ENCODE data around the gene VPS50. TPM values are rescaled to one million over a fixed set of nuclear protein-coding genes. Genes with fewer than 3 reads are reported as not detected.

The VPS50 gene
- total RNA-seq, 2 experiments from 2014 or later = 12.8 to 14.7 TPM

DNA sequence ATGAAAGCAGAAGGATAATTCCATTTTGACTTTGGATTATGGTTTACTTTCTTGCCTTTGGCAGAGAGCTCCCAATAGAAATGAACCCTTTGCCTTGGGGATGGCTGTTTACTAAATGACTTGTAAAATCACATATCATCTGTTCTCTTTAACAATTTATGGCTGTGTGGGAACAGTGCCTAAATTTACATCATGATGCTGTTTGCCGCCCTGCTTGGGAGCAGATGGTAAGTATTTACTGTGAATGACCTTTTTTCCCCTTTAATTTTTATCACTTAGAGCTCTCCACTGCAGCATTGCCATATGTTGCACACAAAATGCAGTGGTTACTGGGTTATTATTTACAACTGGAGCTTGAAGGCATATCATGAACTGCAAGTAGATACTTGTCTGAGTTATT is 19.3 kb upstream of the VPS50 start:
- Mint-ChIP-seq H3K27ac (no peak overlapping the region), H3K4me3 (no peak overlapping the region), H3K4me1 (no peaks in the 10 kb centered on the region), H3K36me3 (ENCODE audit: low read depth) (no peaks in the 10 kb centered on the region), H3K9me3 (ENCODE audit: low read depth) (no peaks in the 10 kb centered on the region), H3K27me3 (peaks cover 28% of the 10 kb centered on the region)
- intact Hi-C loops (cut with DNase I, micrococcal nuclease) = no loop called here
- ATAC-seq (no peak), DNase-seq (no peak)
- POLR2A ChIA-PET = no interaction called here
- CTCF ChIA-PET = interaction anchor here (0.8 kb wide), 1 partner anchor 8 kb away, joined by 4 read pairs; no protein-coding TSS in a partner anchor

DNA sequence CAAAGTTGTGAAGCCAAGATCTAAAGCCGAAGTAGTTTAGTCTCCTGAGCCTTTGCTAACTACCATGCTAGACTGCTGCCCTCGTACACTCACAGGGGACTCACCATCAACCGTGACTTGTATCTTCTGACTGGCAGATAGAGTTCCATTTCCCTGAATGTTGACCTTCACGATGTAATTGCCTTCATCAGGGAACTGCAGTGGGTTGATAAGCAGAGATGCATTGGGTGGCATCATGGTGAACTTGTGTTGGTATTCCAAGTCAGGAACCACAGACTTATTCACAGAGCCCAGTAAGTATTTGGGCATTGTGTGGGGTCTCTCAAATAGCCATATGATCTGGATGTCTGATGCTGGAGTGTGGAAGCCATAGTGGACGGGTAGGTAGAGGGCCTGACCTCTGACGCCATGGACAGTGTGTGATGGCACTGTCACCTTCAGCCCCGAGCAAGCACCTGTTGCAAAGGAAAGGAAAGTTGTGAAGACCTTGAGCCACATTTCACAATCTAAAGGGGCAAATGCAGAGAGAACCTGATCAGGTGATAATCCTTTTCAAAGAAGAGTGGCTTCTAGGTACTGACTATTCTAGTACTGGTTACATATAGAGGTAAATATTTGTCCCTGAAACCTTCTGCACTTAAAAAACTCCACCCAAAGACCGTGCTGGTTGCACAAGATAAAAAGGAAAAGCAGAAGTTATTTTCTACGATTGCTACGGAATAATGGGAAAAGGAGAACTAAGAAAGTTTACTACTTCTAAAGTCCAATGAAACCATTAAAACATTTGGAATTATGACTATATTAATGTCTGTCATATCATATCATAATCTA is 13.0 kb upstream of the VPS50 start:
- Mint-ChIP-seq H3K4me1 (no peaks in the 10 kb centered on the region), H3K4me3 (no peak overlapping the region), H3K36me3 (ENCODE audit: low read depth) (no peaks in the 10 kb centered on the region), H3K27ac (no peak overlapping the region), H3K27me3 (peaks cover 19% of the 10 kb centered on the region), H3K9me3 (ENCODE audit: low read depth) (no peaks in the 10 kb centered on the region)
- DNase-seq (no peak), ATAC-seq (no peak)
- intact Hi-C loops (cut with DNase I, micrococcal nuclease) = no loop called here
- POLR2A ChIA-PET = no interaction called here
- CTCF ChIA-PET = no interaction called here

DNA sequence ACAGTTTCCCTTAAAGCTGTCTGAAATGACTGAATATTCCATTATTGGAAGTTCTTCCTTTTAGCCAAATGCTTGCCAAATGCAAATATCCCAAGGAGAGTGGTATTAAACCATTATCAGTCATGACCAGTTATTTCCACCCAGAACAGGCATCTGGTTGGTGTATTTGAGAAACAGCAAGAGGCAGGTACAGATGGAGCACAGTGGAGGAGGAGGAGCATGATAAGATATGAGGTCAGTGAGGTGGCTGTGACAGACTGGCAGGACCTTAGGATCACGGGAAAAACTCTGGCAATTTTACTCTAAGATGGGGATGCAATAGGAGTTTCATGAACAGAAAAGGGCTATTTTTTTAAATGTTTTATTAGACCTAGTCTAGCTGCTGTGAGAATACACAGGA is 12.3 kb upstream of the VPS50 start:
- no peak overlapping the region for H3K27ac Mint-ChIP-seq
- ChIA-PET CTCF (interaction anchor here (0.7 kb wide), 1 partner anchor 25 kb away, joined by 3 read pairs; no protein-coding TSS in a partner anchor), POLR2A (no interaction called here)
- no peaks in the 10 kb centered on the region for H3K9me3 Mint-ChIP-seq (ENCODE audit: low read depth)
- H3K4me1 Mint-ChIP-seq = no peaks in the 10 kb centered on the region
- H3K27me3 Mint-ChIP-seq = peaks cover 16% of the 10 kb centered on the region
- ATAC-seq = no peak
- intact Hi-C loops (cut with DNase I, micrococcal nuclease) = loop anchor here in 1 of 2 experiments (10.0 kb wide), 1 partner anchor 385 kb away; the partner anchor contains the start of gene CDK6
- no peaks in the 10 kb centered on the region for H3K36me3 Mint-ChIP-seq (ENCODE audit: low read depth)
- no peak overlapping the region for H3K4me3 Mint-ChIP-seq
- DNase-seq = no peak

DNA sequence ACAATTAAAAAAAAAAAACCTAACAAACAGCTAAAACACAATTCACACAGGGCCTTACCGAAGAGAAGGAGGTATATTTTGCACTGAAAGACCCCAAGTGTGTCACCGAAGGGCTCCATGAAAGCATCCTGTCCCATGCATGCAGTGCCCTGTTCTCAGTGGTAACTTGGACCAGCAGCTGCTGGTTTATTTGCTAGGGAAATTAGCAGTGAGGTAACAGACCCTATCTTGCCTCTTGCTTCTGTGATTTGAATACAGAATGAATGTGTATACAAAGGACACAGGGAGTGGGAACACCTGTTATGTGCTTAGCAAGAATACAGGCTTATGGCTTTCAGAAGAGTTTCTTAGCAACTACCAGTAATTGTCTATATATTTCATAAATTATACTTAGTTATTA is 5.9 kb upstream of the VPS50 start, which contains the start of gene HEPACAM2:
HEPACAM2 (minus strand) TSS at position 160 of the 400 bp plus-strand sequence.
- intact Hi-C loops (cut with DNase I, micrococcal nuclease) = loop anchor here in 1 of 2 experiments (10.0 kb wide), 1 partner anchor 392 kb away; the partner anchor contains the start of gene CDK6
- H3K9me3 Mint-ChIP-seq (ENCODE audit: low read depth) = no peaks in the 10 kb centered on the region
- H3K27me3 Mint-ChIP-seq = peaks cover 2% of the 10 kb centered on the region
- no peaks in the 10 kb centered on the region for H3K36me3 Mint-ChIP-seq (ENCODE audit: low read depth)
- H3K4me3 Mint-ChIP-seq = no peak within 1 kb of the TSS
- POLR2A ChIA-PET = no interaction called here
- DNase-seq (no peak), ATAC-seq (no peak)
- CTCF ChIA-PET = interaction anchor here (0.7 to 1.1 kb wide), 5 partner anchors 11 to 137 kb away, joined by 3 to 4 read pairs (median 3); no protein-coding TSS in a partner anchor
- peaks cover 5% of the 10 kb centered on the region for H3K4me1 Mint-ChIP-seq
- no peak within 1 kb of the TSS for H3K27ac Mint-ChIP-seq

DNA sequence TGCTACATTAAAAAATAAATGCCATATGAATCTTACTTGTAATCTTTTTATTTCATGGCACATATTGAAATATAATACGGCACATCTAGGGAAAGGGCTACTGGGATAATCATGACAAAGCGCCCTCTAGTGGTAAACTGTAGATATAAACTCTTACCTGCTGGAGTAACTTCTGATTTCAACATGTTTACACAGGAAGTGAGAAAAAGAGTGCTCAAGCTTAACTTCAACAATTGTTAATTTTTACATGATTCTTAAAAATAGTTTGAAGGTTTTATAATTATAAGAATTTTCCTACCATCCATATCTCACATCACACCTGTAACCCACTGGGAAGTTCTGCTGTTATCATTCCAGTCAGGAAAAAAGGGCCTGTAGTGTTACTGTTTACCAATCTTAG is 3.9 kb upstream of the VPS50 start:
- Mint-ChIP-seq H3K36me3 (ENCODE audit: low read depth) (no peaks in the 10 kb centered on the region), H3K4me3 (no peak overlapping the region), H3K4me1 (peaks cover 8% of the 10 kb centered on the region), H3K27me3 (peaks cover 2% of the 10 kb centered on the region), H3K9me3 (ENCODE audit: low read depth) (no peaks in the 10 kb centered on the region), H3K27ac (peak overlapping the region; percentile 31)
- no peak for ATAC-seq
- CTCF ChIA-PET = interaction anchor here (0.8 to 3.2 kb wide), 12 partner anchors 12 to 129 kb away, joined by 3 to 20 read pairs (median 5); no protein-coding TSS in a partner anchor
- intact Hi-C loops (cut with DNase I, micrococcal nuclease) = loop anchor here (1.0 to 10.0 kb wide), 6 partner anchors 50 to 607 kb away; partner anchors contain the start of gene CDK6 (in 1 of the 2)
- POLR2A ChIA-PET = no interaction called here
- DNase-seq = no peak

DNA sequence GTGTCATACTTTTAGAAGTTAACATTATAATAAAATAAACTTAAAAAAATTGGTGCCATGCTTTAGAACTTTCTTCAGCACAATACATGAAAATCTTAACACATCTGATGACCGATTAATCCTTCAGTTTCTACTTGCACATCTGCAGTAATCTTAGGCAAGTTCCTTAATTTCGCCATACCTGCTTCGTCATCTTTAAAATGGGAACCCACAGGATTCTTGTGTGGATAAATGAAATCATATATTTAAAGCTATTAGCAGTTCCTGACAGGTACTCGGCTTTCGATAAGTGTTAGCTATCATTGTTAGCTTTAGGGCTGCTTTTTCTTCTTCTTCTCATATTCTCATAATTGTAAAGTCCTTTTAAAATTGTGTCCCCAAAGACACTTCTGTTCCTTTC is 907 bp upstream of the VPS50 start:
- Mint-ChIP-seq H3K4me3 (peak overlapping the region; percentile 85), H3K36me3 (ENCODE audit: low read depth) (no peaks in the 10 kb centered on the region), H3K27me3 (no peaks in the 10 kb centered on the region), H3K27ac (peak overlapping the region; percentile 88), H3K4me1 (peaks cover 10% of the 10 kb centered on the region), H3K9me3 (ENCODE audit: low read depth) (no peaks in the 10 kb centered on the region)
- CTCF ChIA-PET = interaction anchor here (1.0 to 3.2 kb wide), 6 partner anchors 11 to 139 kb away, joined by 3 to 14 read pairs (median 4); no protein-coding TSS in a partner anchor
- DNase-seq (no peak), ATAC-seq (no peak)
- intact Hi-C loops (cut with DNase I, micrococcal nuclease) = loop anchor here (5.0 kb wide), 5 partner anchors 394 to 1289 kb away; partner anchors contain the start of genes AKAP9 (in 1 of the 2), ANKIB1 (in 1 of the 2), CDK6 (in 1 of the 2) and FAM133B (in 1 of the 2)
- POLR2A ChIA-PET = no interaction called here

DNA sequence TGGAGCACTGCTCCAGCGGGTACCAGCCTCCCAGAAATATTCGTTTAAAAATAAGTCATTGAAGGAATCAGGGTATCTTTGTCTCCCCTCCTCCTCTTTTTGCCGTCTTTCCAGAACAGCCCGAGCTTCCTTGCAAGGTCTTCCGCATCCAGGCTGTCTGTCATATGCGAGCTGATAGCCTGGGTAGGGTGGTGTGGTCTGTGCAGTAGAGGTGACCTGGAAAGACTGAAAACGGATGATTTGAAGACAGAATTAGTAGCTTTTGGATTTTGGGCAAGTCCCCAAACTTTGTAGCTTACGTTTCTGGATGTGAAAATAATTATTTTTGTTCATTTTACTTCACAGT is 480 bp downstream of the VPS50 start:
- intact Hi-C loops (cut with DNase I, micrococcal nuclease) = loop anchor here (1.0 to 5.0 kb wide), 10 partner anchors 114 to 1426 kb away; partner anchors contain the start of genes BET1 (in 2 of the 2), FAM133B (in 2 of the 2), PEX1 (in 2 of the 2) and RBM48 (in 2 of the 2)
- peak overlapping the region; percentile 88 for H3K27ac Mint-ChIP-seq
- no peak for DNase-seq
- H3K4me1 Mint-ChIP-seq = peaks cover 10% of the 10 kb centered on the region
- no peaks in the 10 kb centered on the region for H3K27me3 Mint-ChIP-seq
- H3K4me3 Mint-ChIP-seq = peak overlapping the region; percentile 85
- no peak for ATAC-seq
- no peaks in the 10 kb centered on the region for H3K36me3 Mint-ChIP-seq (ENCODE audit: low read depth)
- CTCF ChIA-PET = interaction anchor here (1.0 to 3.2 kb wide), 7 partner anchors 9 to 140 kb away, joined by 3 to 14 read pairs (median 4); partner anchors contain the start of gene SAMD9
- no peaks in the 10 kb centered on the region for H3K9me3 Mint-ChIP-seq (ENCODE audit: low read depth)
- POLR2A ChIA-PET = interaction anchor here (0.6 kb wide), 1 partner anchor 72 kb away, joined by 4 read pairs; no protein-coding TSS in a partner anchor

DNA sequence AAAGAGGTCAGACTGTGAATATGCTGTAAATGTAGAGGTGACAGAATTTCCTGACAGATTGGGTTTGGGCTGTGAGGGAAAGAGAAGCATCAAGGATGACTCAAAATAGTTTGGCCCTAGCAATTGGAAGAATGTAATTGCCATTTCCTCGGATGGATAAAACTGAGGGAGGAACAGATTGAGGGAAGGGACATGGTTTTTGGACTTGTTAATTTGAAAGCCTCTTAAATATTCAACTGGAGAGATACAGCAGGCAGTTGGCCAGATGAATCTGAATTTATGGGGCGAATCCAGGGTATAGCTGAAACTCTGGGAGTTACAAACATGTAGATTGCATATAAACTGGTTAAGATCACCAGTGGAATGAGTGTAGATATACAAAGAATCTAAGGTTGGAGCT is 3.4 kb downstream of the VPS50 start:
- ChIA-PET POLR2A (no interaction called here), CTCF (interaction anchor here (0.9 kb wide), 1 partner anchor 12 kb away, joined by 3 read pairs; no protein-coding TSS in a partner anchor)
- no peak overlapping the region for H3K4me3 Mint-ChIP-seq
- DNase-seq (no peak), ATAC-seq (no peak)
- no peak overlapping the region for H3K27ac Mint-ChIP-seq
- H3K27me3 Mint-ChIP-seq = no peaks in the 10 kb centered on the region
- intact Hi-C loops (cut with DNase I, micrococcal nuclease) = no loop called here
- H3K4me1 Mint-ChIP-seq = peaks cover 7% of the 10 kb centered on the region
- H3K36me3 Mint-ChIP-seq (ENCODE audit: low read depth) = no peaks in the 10 kb centered on the region
- no peaks in the 10 kb centered on the region for H3K9me3 Mint-ChIP-seq (ENCODE audit: low read depth)

DNA sequence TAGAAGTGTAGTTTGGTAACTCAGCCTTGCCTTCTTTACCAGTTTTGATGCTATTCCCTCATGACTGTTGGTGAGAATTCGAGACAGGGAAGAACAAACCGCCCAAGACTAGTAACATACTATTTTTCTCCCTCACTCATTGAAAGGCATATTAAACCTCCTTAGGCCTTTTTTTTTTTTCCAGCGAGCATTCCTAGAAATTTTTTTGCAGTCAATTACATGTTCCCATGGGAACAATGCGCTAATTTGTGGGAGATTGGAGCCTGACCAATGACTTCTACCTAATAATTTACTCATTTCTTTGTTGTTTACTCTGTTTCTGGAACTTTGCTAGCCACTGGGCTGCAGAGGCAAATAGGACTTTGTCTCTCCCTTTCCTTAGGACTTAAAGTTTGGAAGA is 6.0 kb downstream of the VPS50 start:
- ATAC-seq (no peak), DNase-seq (no peak)
- CTCF ChIA-PET = no interaction called here
- Mint-ChIP-seq H3K9me3 (ENCODE audit: low read depth) (no peaks in the 10 kb centered on the region), H3K27me3 (no peaks in the 10 kb centered on the region), H3K27ac (no peak overlapping the region), H3K4me3 (no peak overlapping the region), H3K4me1 (peaks cover 3% of the 10 kb centered on the region), H3K36me3 (ENCODE audit: low read depth) (no peaks in the 10 kb centered on the region)
- POLR2A ChIA-PET = no interaction called here
- intact Hi-C loops (cut with DNase I, micrococcal nuclease) = no loop called here

DNA sequence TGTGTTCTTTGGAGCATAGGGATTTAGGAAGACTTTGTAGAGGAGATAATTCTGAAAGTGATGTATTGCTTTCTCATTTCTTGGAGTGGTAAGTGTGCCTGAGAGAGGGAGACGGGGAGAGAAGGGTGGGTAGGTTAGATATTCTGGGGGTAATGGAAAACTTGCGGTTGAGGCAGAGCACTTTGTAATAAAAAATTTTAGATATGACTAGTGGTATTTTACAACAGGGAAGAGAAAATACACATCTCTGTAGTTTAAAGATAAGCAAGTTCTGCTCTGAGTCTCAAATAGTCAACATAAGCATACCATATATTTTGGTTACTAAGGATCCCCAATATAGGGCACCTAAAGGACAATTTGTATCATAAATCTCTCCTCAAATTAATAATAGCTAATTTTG is 6.6 kb downstream of the VPS50 start:
- Mint-ChIP-seq H3K27me3 (no peaks in the 10 kb centered on the region), H3K27ac (no peak overlapping the region), H3K36me3 (ENCODE audit: low read depth) (no peaks in the 10 kb centered on the region), H3K4me3 (no peak overlapping the region), H3K4me1 (peaks cover under 1% of the 10 kb centered on the region), H3K9me3 (ENCODE audit: low read depth) (no peaks in the 10 kb centered on the region)
- intact Hi-C loops (cut with DNase I, micrococcal nuclease) = no loop called here
- CTCF ChIA-PET = interaction anchor here (1.0 to 4.3 kb wide), 2 partner anchors 10 to 311 kb away, joined by 3 to 20 read pairs; no protein-coding TSS in a partner anchor
- ATAC-seq (no peak), DNase-seq (no peak)
- POLR2A ChIA-PET = no interaction called here

DNA sequence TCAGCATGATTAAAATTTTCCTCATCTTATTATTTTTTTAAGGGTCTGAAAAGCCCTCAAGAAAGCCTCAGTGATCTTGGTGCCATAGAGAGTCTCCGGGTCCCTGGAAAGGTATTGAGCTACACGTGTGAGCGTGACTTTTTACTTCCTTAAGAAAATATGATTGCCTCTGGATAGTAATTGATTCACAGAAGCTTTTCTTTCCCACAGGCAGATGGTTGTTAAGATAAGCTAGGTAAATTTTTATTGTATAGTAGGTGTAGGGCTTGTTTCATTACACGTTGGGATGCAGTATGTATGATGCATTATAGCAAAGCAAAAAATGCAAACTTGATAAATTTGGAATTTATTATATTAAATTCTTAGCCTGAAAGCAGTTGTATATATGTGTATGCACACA is 7.7 kb downstream of the VPS50 start:
- no peak overlapping the region for H3K27ac Mint-ChIP-seq
- no peaks in the 10 kb centered on the region for H3K27me3 Mint-ChIP-seq
- ChIA-PET POLR2A (no interaction called here), CTCF (interaction anchor here (0.6 to 4.3 kb wide), 2 partner anchors 11 to 816 kb away, joined by 4 to 20 read pairs; no protein-coding TSS in a partner anchor)
- ATAC-seq (no peak), DNase-seq (no peak)
- no peaks in the 10 kb centered on the region for H3K4me1 Mint-ChIP-seq
- no peaks in the 10 kb centered on the region for H3K9me3 Mint-ChIP-seq (ENCODE audit: low read depth)
- no peaks in the 10 kb centered on the region for H3K36me3 Mint-ChIP-seq (ENCODE audit: low read depth)
- H3K4me3 Mint-ChIP-seq = no peak overlapping the region
- intact Hi-C loops (cut with DNase I, micrococcal nuclease) = loop anchor here in 1 of 2 experiments (10.0 kb wide), 2 partner anchors 135 to 1155 kb away; partner anchors contain the start of gene COL1A2
